EH (cell line): ENCODE data around the gene TBX2.

Experiments
- DNase-seq: peaks from one replicate; pipeline ENCODE4 v3.0.0-alpha.2; 2015; ENCODE audit warnings: low read depth

TBX2 gene

DNA sequence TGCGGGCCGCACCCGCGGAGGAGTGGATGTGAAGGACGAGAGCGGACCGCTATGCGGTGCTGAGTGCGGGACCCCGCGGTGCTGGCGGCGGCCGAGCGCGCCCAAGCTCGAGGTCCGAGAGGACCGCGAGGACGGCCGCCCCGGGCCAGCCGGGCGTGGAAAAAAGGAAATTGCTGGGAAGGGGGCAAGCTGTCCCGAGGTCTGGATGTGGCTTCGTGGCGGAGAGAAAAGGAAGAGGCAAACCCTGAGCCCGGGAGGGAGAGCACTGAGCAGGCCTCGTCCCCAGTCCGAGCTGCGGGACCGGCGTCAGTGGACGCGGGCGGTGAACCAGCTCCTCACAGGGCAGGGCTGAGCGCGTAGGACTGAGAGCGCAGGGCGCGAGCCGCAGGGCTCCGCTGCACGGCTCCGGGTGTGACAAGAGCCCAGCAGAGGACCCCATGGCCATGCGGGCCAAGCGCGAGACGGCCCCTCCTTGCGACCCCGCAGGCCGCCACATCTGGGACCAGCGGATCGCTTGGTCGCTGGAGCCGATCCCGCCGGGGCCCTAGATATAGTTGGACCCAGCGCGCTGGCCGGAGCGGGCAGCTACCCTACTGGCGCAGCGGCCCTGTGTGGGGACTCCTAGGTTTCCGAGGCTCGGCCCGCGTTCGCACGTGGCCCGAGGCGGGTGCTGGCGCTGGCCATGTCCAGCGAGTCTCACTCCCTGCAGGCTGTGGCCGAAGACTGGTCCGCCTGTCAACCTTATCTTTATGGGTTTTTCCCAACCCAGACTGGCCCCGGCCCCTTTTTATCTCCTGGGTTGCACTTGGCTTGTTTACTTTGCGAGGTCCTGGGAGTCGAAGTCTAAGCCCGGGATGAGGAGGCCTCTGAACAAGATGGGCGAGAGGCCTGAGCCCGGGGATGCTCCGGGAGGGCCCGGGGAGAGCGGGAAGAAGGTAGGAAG is 55.0 kb downstream of the TBX2 start:
- DNase-seq: peak; percentile 33

DNA sequence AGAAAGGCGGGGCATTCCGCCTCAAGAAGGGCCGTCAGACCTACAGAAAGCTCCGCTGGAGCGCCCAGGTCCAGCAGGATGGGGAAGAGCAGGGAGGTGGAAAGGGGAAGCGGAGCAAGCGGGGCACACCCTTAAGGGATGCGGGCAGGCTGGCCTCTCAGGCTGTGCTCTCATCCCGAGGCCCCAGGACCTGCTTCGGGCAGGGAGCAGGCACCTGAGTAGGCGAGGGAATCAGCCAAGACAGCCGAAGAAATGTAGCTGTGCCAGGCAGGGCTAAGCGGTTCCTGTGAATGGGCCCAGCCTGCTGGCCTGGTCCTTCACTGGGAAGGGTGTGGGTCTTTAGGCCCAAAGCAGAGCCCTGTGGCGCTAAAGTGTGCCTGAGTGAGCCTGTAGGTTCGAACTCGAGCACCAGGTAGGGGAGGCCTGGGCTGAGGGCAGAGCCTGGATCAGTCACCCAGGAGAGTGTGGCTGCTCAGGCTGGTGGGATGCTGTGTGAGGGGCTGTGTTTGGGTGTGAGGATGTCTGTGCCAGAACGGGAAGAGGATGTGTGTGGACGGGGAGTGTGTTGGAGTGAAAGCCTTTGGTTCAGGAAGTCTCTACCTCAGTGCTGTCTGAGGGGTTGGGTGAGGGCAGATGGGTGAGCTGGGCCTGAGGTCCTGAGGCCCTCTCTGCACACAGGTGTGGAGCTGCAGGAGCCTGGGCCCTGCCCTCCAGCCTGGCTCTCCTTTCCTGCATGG is 55.8 kb downstream of the TBX2 start:
- DNase-seq: no peak

GRCh38 chr17:61456061-61456681 is 56.5 kb downstream of the TBX2 start:
- no peak for DNase-seq

- DNase-seq: no peak
Measured at GRCh38 chr17:61456688-61457225, 57.1 kb downstream of the TBX2 start.

GRCh38 chr17:61457226-61457983 is 57.8 kb downstream of the TBX2 start:
- no peak for DNase-seq

DNA sequence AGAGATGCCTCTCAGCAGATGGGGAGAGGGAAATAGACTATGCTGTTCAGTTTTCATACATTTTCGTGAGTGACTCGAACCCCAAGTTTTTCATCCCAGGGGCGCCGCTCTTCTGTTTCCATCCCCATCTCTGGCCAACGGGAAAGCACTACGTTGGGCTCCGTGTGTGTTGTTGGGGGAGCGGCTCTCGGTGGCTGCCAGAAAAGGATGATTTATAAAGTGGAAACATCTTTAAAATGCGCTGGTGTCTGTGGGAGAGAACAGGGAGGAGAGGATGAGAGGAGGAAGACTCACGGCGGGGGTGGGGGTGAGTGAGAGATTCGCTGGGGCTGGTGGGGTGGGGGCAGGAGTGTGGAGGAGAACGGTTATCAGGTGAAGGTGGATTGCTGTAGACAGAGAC is 58.4 kb downstream of the TBX2 start:
- no peak for DNase-seq

DNA sequence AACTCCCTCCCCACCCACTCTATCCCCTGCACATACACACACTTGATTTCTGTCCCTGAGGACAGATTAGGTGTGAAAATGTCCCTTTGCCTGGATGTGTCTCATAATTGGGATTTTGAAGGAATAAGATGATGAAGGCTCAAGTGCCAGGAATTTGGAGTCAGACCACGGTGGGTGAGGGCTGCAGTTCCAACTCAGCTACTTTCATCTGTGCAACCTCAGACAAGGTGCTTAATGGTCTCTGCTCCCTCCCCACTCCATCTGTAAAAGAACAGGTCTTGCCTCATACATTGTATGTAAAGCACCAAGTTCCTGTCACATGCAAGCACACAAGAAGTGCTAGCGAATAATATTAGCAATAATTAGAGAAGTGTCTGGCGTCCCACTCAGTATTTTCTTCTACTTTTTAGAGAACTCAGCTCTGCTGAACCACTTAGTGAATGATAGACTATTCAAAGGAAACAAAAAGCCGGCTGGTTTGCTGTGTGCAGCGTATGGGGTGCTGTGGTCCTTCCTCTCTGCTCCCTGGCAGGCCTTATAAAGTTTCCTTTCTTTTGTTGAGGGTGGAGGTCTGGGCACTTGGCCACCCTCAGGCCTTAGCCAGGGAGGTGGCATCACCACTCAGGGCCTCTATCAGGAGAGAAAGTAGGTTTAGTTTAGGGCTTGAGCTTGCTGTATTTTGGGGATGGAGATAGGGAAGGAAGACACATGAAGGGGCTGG is 58.9 kb downstream of the TBX2 start:
- DNase-seq: no peak
